Neural crest cell (in vitro differentiated cells): ENCODE results near the gene HYKK. TPM values are rescaled to one million over a fixed set of nuclear protein-coding genes. Genes with fewer than 3 reads are reported as not detected.

Experiments used
- DNase-seq: peaks from one replicate; pipeline ENCODE4 v3.0.0; 2021; ENCODE audit warnings: low read depth, mixed read lengths, low spot score
- H3K27ac Mint-ChIP-seq: one replicate; pipeline ENCODE4 v1.8.0; 2021; ENCODE audit warnings: mild to moderate bottlenecking, mixed read lengths; ENCODE audit not compliant: unreplicated experiment
- H3K27me3 Mint-ChIP-seq: 2 replicates; pipeline ENCODE4 v1.8.0; 2021; ENCODE audit warnings: low read depth, mild to moderate bottlenecking, mixed read lengths
- H3K36me3 Mint-ChIP-seq: 2 replicates; pipeline ENCODE4 v1.8.0; 2021; ENCODE audit warnings: low read depth, mild to moderate bottlenecking, mixed read lengths
- H3K4me1 Mint-ChIP-seq: 2 replicates; pipeline ENCODE4 v1.8.0; 2021; ENCODE audit warnings: mixed read lengths
- H3K4me3 Mint-ChIP-seq: one replicate; pipeline ENCODE4 v1.8.0; 2021; ENCODE audit warnings: mild to moderate bottlenecking, mixed read lengths
- H3K9me3 Mint-ChIP-seq: 2 replicates; pipeline ENCODE4 v1.8.0; 2021; ENCODE audit warnings: mixed read lengths
- CTCF ChIP-seq: fragments of 200-600 bp; sonication (generic); conservative IDR thresholded peaks from 2 replicates; pipeline ENCODE4 v1.5.0; 2021; ENCODE audit warnings: antibody characterized with exemption, mild to moderate bottlenecking
- total RNA-seq: library from RNA; stranded (reverse); gene quantifications from 2 replicates; pipeline ENCODE4 v1.2.1, GENCODE V29; 2021

Gene HYKK
- total RNA-seq, 1 donor from 2014 or later, result 0.86 TPM

DNA sequence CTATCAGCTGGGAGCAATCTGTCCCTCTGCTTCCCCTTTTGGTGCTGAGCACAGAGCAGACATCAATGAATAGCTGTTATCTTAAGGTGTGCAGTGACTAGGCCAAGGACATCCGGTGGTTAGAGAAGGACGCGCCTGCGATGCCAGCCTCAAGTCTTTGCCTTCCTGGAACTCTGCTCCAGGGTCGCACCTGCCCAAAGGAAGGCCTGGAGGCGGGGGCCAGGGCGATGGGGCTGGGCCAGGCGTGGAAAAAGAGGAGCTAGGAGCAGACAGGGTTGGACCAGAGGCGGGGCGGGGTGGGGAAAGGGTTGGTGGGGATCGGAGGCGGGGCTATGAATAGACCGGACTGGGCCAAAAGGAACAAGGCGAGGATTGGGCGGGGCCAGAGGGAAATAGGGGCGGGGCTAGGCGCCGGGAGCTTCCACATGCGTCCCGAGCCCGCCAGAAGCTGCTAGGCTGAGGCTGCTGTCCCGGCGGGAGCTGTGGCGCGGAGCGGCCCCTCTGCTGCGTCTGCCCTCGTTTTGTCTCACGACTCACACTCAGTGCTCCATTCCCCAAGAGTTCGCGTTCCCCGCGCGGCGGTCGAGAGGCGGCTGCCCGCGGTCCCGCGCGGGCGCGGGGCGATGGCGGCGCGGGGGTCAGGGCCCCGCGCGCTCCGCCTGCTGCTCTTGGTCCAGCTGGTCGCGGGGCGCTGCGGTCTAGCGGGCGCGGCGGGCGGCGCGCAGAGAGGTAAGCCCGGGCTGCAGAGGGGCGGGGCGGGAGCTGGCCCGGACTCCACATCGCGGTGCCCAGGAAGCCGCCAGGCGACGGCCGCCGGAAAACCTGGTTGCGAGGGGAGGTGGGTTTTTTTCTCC, 57.9 kb downstream of the HYKK start, which contains the start of gene CHRNA5:
Gene CHRNA5, plus strand, starts transcription at position 424 of the 854 bp plus-strand sequence. Its CDS starts 200 bp downstream, at position 624.
- peaks cover 16% of the 10 kb centered on the region for H3K27me3 Mint-ChIP-seq
- H3K9me3 Mint-ChIP-seq, result no peaks in the 10 kb centered on the region
- peak within 1 kb of the TSS; percentile 97 for H3K4me3 Mint-ChIP-seq
- no peak for TF ChIP-seq CTCF
- DNase-seq, result peak; percentile 98
- H3K27ac Mint-ChIP-seq, result peak within 1 kb of the TSS; percentile 95
- H3K36me3 Mint-ChIP-seq, result no peaks in the 10 kb centered on the region
- H3K4me1 Mint-ChIP-seq, result peaks cover 24% of the 10 kb centered on the region

DNA sequence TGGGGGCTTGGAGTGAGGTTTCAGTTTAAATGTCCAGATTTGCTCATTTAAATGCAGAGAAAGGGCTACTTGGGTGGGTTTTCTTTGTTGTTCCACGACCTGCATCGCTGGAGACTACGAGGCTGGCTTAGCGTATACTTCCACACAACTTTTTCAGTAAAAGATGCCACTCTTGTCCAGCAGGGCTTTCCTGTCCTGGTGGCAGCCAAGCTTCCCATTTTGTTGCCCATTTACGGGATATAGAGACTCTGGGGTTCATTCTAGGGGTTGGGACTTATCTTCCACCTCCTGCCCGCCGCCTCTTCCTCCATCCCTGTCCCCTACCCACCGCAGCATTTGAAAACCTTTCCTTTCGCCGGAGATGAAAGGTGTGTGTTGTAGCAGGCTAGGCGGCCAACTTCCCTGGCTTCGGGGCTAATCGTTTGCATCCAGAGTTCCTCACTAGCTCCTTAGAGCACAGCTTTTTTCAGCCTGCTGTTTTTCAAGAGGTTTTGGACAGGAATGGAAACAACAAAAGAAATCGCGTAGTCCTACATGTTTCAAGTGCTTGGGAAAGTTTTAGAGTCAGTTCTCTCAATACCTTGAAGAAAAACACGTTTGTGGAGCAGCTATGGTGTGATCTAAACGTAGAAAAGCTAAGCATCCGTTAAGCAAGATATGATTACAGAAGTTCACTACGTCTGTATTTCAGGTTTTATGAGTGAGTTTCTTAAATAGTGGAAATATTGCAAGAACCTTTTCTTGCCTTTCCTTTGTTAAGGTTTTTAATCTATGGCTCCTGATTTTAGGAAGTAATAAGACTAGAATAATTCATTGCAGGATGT, 58.8 kb downstream of the HYKK start:
- Mint-ChIP-seq H3K4me3 (peak overlapping the region; percentile 97), H3K27me3 (peaks cover 16% of the 10 kb centered on the region), H3K27ac (peak overlapping the region; percentile 95), H3K36me3 (no peaks in the 10 kb centered on the region), H3K9me3 (no peaks in the 10 kb centered on the region), H3K4me1 (peaks cover 24% of the 10 kb centered on the region)
- DNase-seq, result peak; percentile 8
- peak; percentile 55 for TF ChIP-seq CTCF

DNA sequence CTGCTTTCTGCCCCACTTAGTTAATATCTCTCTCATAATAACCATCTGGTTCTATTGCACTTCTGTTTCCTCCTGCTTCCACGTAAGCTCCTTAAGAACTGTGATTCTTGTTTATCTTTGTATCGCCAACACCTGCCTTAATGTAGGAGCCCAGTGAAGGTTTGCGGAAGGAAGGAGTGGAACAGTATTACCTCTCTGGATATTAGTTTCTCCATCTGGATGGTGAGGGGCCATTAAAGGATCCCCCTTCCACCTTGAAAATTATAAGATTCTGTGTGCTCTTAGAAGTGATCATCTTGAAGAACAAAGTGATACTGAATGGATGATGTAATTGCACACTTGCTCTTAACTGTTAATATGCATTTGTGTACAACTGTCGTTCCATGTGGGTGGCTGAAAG, 60.2 kb downstream of the HYKK start:
- Mint-ChIP-seq H3K36me3 (no peaks in the 10 kb centered on the region), H3K27ac (no peak overlapping the region), H3K4me3 (peak overlapping the region; percentile 81), H3K4me1 (peaks cover 24% of the 10 kb centered on the region), H3K9me3 (no peaks in the 10 kb centered on the region), H3K27me3 (peaks cover 7% of the 10 kb centered on the region)
- DNase-seq, result no peak
- no peak for TF ChIP-seq CTCF

GRCh38 chr15:78570710-78571109, 63.3 kb downstream of the HYKK start:
- Mint-ChIP-seq H3K27ac (no peak overlapping the region), H3K4me3 (no peak overlapping the region), H3K36me3 (no peaks in the 10 kb centered on the region), H3K27me3 (no peaks in the 10 kb centered on the region), H3K4me1 (peaks cover 18% of the 10 kb centered on the region), H3K9me3 (no peaks in the 10 kb centered on the region)
- no peak for DNase-seq
- no peak for TF ChIP-seq CTCF

DNA sequence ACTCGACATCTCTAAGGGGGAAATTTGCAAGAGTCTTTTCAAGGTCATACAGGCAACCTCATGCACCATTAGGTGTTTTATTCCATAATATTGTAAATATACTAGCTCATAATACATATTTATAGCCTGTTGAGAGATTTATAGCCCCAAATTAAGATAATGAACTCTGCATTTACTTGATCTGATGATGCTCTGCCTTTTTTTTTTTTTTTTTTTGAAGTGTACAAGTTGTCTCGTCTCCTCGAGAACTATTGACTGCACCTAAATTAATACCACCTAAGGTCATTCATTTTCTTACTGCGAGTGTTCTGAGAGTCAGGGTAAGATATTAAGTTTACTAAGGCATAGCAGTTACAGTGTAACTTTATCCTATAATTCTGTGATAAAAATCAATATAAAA, 64.0 kb downstream of the HYKK start:
- Mint-ChIP-seq H3K27me3 (no peaks in the 10 kb centered on the region), H3K4me3 (no peak overlapping the region), H3K27ac (peak overlapping the region; percentile 40), H3K36me3 (no peaks in the 10 kb centered on the region), H3K4me1 (peaks cover 13% of the 10 kb centered on the region), H3K9me3 (no peaks in the 10 kb centered on the region)
- no peak for TF ChIP-seq CTCF
- no peak for DNase-seq
